Liver (tissue), 9 donors: Measurements from ENCODE around the gene SLC7A5. TPM values are rescaled to one million over a fixed set of nuclear protein-coding genes. Genes with fewer than 3 reads are reported as not detected.

ENCODE experiments used
- DNase-seq: peaks from one replicate; pipeline ENCODE4 v3.0.0-alpha.2; 2017; ENCODE audit warnings: low spot score
- H3K27ac ChIP-seq, 2 donors: one replicate each; pipeline ENCODE4 v1.7.0; 2013; ENCODE audit warnings: inconsistent platforms in 2 of 2, low read length in 2 of 2, control low read depth in 1 of 2, low read depth in 1 of 2, mild to moderate bottlenecking in 1 of 2
- H3K27me3 ChIP-seq, 4 donors: one replicate each; pipeline versions ENCODE4 v1.6.1 to v1.7.0; 2013; ENCODE audit warnings: low read length in 3 of 4, inconsistent platforms in 1 of 4, mild to moderate bottlenecking in 1 of 4, moderate library complexity in 1 of 4; ENCODE audit not compliant: control insufficient read depth in 4 of 4, insufficient read depth in 4 of 4
- H3K36me3 ChIP-seq, 4 donors: one replicate each; pipeline versions ENCODE4 v1.6.1 to v1.7.0; 2013; ENCODE audit warnings: low read length in 3 of 4, mild to moderate bottlenecking in 3 of 4, low read depth in 1 of 4, moderate library complexity in 1 of 4; ENCODE audit not compliant: control insufficient read depth in 4 of 4, insufficient read depth in 3 of 4
- H3K4me1 ChIP-seq, 4 donors: one replicate each; pipeline versions ENCODE4 v1.6.1 to v1.7.0; 2013; ENCODE audit warnings: low read length in 3 of 4, mild to moderate bottlenecking in 3 of 4, moderate library complexity in 1 of 4; ENCODE audit not compliant: control insufficient read depth in 4 of 4, insufficient read depth in 4 of 4
- H3K4me3 ChIP-seq, 3 donors: one replicate each; pipeline versions ENCODE4 v1.6.1 to v1.7.0; 2013; ENCODE audit warnings: low read length in 3 of 3, control low read depth in 1 of 3, low read depth in 1 of 3, mild to moderate bottlenecking in 1 of 3
- H3K9ac ChIP-seq, 2 donors: one replicate each; pipeline ENCODE4 v1.7.0; 2013; ENCODE audit warnings: low read length in 2 of 2, mild to moderate bottlenecking in 2 of 2, moderate library complexity in 2 of 2, control low read depth in 1 of 2, low read depth in 1 of 2
- H3K9me3 ChIP-seq, 4 donors: one replicate each; pipeline versions ENCODE4 v1.6.1 to v1.7.0; 2013; ENCODE audit warnings: low read length in 3 of 4; ENCODE audit not compliant: control insufficient read depth in 4 of 4
- EGR1 ChIP-seq, 2 donors: IDR thresholded peaks; 2 replicates each; pipeline ENCODE4 v1.6.1; 2016 to 2018; ENCODE audit warnings: antibody characterized with exemption in 2 of 2, low read depth in 2 of 2
- FOXA1 ChIP-seq: IDR thresholded peaks from 2 replicates; pipeline ENCODE4 v1.6.1; 2016; ENCODE audit warnings: antibody characterized with exemption
- FOXA2 ChIP-seq: IDR thresholded peaks from 2 replicates; pipeline ENCODE4 v1.6.1; 2016; ENCODE audit warnings: antibody characterized with exemption
- GABPA ChIP-seq, 2 donors: IDR thresholded peaks in 1 of 2; conservative IDR thresholded peaks in 1 of 2; 2 replicates each; pipeline ENCODE4 v1.6.1; 2016; ENCODE audit warnings: antibody characterized with exemption in 2 of 2, mild to moderate bottlenecking in 1 of 2, moderate library complexity in 1 of 2
- HNF4A ChIP-seq, 2 donors: conservative IDR thresholded peaks; 2 replicates each; pipeline ENCODE4 v1.6.1; 2016; ENCODE audit warnings: antibody characterized with exemption in 2 of 2, mild to moderate bottlenecking in 2 of 2
- HNF4G ChIP-seq: IDR thresholded peaks from 2 replicates; pipeline ENCODE4 v1.6.1; 2016; ENCODE audit warnings: antibody characterized with exemption
- JUND ChIP-seq, 2 donors: IDR thresholded peaks; 2 replicates each; pipeline ENCODE4 v1.6.1; 2016; ENCODE audit warnings: antibody characterized with exemption in 2 of 2
- NR2F2 ChIP-seq: IDR thresholded peaks from 2 replicates; pipeline ENCODE4 v1.6.1; 2016; ENCODE audit warnings: antibody characterized with exemption
- RAD21 ChIP-seq, 2 donors: IDR thresholded peaks; 2 replicates each; pipeline ENCODE4 v1.6.1; 2016; ENCODE audit warnings: antibody characterized with exemption in 2 of 2, mild to moderate bottlenecking in 2 of 2
- RXRA ChIP-seq, 2 donors: IDR thresholded peaks; 2 replicates each; pipeline ENCODE4 v1.6.1; 2017 to 2018; ENCODE audit warnings: antibody characterized with exemption in 2 of 2, mild to moderate bottlenecking in 1 of 2
- SP1 ChIP-seq: IDR thresholded peaks from 2 replicates; pipeline ENCODE4 v1.6.1; 2018; ENCODE audit warnings: antibody characterized with exemption, mild to moderate bottlenecking
- TAF1 ChIP-seq: conservative IDR thresholded peaks from 2 replicates; pipeline ENCODE4 v1.6.1; 2016; ENCODE audit warnings: antibody characterized with exemption, mild to moderate bottlenecking
- YY1 ChIP-seq: IDR thresholded peaks from 2 replicates; pipeline ENCODE4 v1.6.1; 2016; ENCODE audit warnings: antibody characterized with exemption, mild to moderate bottlenecking
- WGBS: extraction: QIAGEN DNeasy Blood & Tissue Kit; methylation state at CpG from one replicate; pipeline ENCODE4 v1.1.7; 2013; 5-methylcytosine and 5-hydroxymethylcytosine counted together
- polyA plus RNA-seq, 2 donors: library from polyadenylated mRNA; stranded (reverse) in 1 of 2; unstranded in 1 of 2; fragments of 200-250 nt in 1 of 2; fragments of >200 nt in 1 of 2; fragmentation: Nextera tagmentation in 1 of 2; extraction: Ambion mirVana in 1 of 2; gene quantifications; one replicate each; pipeline versions ENCODE4 v1.2.1 to v1.2.3, GENCODE V29; 2013 to 2015
- total RNA-seq, 2 donors: library from RNA; depleted of rRNA; stranded (reverse); fragments of >200 nt; gene quantifications; one replicate each; pipeline ENCODE4 v1.2.3, GENCODE V29; 2014
- TF ChIP-seq, protein P1 (sequence below): IDR thresholded peaks from 2 replicates; pipeline ENCODE4 v1.6.1; 2016; ENCODE audit warnings: antibody characterized with exemption
- TF ChIP-seq, protein P2 (sequence below): fragments of 150-350 bp; IDR thresholded peaks from 2 replicates; pipeline ENCODE4 v1.5.1; 2017; ENCODE audit warnings: improper control_type of control experiment, low read depth, low read length; ENCODE audit not compliant: missing input control
- TF ChIP-seq, protein P3 (sequence below): IDR thresholded peaks from 2 replicates; pipeline ENCODE4 v1.6.1; 2016; ENCODE audit warnings: antibody characterized with exemption
- TF ChIP-seq, protein P4 (sequence below): IDR thresholded peaks from 2 replicates; pipeline ENCODE4 v1.6.1; 2016; ENCODE audit warnings: antibody characterized with exemption, mild to moderate bottlenecking
- donor health status: healthy.
- donor health status: healthy.
- donor health status: healthy.
- donor health status: healthy.
- donor health status: healthy.

The SLC7A5 gene
- total and polyA plus RNA-seq, 4 donors: 4.5 to 66.0 (median 10.6) TPM

DNA sequence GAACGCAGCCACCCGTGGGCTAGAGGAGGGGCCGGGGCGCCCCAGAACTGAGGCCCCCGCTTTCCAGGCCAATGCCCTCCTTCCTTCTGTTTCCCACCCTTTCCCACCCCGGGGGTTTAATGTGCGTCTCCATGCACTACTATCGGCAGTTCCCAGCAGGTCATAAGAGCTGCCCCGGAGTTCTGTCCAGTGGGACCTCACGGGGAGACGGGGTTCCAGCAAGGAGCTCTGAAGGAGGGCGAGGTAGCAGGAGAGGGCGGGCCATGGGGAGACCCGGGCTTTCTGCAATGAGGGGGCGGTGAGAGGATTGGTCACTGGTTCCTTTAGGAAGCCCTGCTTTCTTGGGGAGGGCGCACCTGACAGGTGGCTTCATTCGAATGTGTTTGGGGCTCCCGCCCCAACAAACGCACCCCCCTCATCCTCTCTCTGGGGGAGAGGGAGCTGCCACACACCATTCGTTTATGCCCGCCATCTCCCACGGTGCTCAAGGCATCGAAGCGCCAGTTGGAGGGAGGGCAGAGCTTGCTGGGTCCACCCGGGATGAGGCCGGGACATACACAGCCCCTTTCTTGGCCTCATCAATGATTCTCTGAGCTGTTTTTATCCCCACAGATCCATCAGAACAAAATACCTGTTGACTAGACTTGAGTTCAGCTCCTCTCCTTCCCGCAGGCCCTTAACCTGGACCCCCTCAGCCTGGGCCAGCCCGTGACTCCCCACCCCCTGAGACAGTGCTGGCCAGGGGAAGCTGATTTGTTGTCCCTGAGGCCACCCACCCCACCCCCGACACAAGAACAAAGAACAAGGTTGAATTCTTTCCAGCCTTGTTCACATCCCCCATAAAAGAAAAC is 44.1 kb downstream of the SLC7A5 start:
- H3K27ac ChIP-seq: no peak overlapping the region
- no peaks in the 10 kb centered on the region for H3K9me3 ChIP-seq
- DNase-seq: no peak
- TF ChIP-seq YY1: no peak
- TF ChIP-seq, protein P1, sequence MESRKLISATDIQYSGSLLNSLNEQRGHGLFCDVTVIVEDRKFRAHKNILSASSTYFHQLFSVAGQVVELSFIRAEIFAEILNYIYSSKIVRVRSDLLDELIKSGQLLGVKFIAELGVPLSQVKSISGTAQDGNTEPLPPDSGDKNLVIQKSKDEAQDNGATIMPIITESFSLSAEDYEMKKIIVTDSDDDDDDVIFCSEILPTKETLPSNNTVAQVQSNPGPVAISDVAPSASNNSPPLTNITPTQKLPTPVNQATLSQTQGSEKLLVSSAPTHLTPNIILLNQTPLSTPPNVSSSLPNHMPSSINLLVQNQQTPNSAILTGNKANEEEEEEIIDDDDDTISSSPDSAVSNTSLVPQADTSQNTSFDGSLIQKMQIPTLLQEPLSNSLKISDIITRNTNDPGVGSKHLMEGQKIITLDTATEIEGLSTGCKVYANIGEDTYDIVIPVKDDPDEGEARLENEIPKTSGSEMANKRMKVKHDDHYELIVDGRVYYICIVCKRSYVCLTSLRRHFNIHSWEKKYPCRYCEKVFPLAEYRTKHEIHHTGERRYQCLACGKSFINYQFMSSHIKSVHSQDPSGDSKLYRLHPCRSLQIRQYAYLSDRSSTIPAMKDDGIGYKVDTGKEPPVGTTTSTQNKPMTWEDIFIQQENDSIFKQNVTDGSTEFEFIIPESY: no peak
- TF ChIP-seq, protein P2, sequence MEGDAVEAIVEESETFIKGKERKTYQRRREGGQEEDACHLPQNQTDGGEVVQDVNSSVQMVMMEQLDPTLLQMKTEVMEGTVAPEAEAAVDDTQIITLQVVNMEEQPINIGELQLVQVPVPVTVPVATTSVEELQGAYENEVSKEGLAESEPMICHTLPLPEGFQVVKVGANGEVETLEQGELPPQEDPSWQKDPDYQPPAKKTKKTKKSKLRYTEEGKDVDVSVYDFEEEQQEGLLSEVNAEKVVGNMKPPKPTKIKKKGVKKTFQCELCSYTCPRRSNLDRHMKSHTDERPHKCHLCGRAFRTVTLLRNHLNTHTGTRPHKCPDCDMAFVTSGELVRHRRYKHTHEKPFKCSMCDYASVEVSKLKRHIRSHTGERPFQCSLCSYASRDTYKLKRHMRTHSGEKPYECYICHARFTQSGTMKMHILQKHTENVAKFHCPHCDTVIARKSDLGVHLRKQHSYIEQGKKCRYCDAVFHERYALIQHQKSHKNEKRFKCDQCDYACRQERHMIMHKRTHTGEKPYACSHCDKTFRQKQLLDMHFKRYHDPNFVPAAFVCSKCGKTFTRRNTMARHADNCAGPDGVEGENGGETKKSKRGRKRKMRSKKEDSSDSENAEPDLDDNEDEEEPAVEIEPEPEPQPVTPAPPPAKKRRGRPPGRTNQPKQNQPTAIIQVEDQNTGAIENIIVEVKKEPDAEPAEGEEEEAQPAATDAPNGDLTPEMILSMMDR: no peak
- TF ChIP-seq TAF1: no peak
- TF ChIP-seq HNF4G: no peak
- WGBS: 91% methylated on average over 29 of the region's 29 CpGs
- H3K36me3 ChIP-seq: no peaks in the 10 kb centered on the region
- no peaks in the 10 kb centered on the region for H3K4me1 ChIP-seq
- no peak overlapping the region for H3K9ac ChIP-seq
- no peaks in the 10 kb centered on the region for H3K27me3 ChIP-seq
- no peak overlapping the region for H3K4me3 ChIP-seq

DNA sequence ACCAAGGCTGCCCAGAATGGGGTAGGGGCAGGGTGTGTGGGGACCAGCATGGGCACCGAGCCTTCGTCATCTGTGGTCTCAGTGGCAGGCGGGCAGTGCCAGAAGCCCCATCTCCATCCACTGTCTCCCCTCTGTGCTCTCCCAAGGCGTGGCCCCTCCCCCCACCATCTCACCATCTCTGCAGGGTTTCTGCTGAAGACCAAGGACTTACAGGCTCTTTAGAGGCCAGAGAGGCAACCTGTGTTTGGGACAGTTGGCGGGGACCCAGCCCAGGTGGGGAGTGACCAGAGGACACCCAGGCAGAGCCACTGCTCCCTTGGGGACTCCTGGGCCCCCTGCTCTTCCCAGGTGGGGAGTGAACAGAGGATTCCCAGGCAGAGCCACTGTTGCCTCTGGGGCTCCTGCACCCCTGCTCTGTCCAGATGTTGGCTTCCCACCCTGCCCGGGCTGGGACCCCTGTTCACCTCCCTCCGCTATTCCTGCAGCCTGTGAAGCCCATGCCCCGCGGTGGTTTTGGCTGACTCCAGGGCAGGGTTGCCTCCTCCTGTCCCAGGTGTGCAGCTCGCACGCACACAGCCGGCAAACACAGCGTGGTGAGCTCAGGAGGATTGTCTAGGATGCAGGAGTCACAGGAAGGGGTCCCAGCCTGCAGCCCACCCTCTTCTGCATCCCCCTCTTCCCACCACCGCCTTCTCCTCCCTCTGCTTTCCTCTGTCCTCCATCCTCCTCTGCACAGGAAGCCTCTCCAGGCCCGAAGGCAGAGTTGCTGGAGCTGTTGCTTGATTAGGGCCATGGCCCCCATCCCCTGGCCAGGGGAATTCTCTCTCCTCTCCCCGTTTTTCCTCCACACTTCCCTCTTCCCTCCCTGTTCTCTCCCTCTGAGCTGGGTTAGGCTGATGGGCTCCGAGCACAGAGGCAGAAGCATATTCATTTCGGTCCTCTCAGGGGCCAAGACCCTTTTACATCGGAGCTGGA is 45.0 kb downstream of the SLC7A5 start:
- Histone ChIP-seq H3K9ac (no peak overlapping the region), H3K4me1 (no peaks in the 10 kb centered on the region), H3K27me3 (no peaks in the 10 kb centered on the region), H3K9me3 (no peaks in the 10 kb centered on the region), H3K36me3 (no peaks in the 10 kb centered on the region), H3K27ac (no peak overlapping the region), H3K4me3 (no peak overlapping the region)
- no peak for TF ChIP-seq TAF1
- no peak for TF ChIP-seq HNF4G
- no peak for TF ChIP-seq EGR1 (IDR thresholded peaks at IDR 0.05; ENCODE audit: low read depth in 2 of 2)
- no peak for TF ChIP-seq SP1
- no peak for TF ChIP-seq JUND (IDR thresholded peaks at IDR 0.05)
- no peak for TF ChIP-seq HNF4A (conservative IDR thresholded peaks at IDR 0.05)
- TF ChIP-seq, protein P1: no peak
- TF ChIP-seq, protein P3, sequence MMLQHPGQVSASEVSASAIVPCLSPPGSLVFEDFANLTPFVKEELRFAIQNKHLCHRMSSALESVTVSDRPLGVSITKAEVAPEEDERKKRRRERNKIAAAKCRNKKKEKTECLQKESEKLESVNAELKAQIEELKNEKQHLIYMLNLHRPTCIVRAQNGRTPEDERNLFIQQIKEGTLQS: no peak
- no peak for TF ChIP-seq RAD21 (IDR thresholded peaks at IDR 0.05)
- no peak for TF ChIP-seq GABPA (IDR thresholded peaks at IDR 0.05 in 1 of 2, conservative IDR thresholded peaks at IDR 0.05 in 1 of 2)
- TF ChIP-seq FOXA2: no peak
- TF ChIP-seq NR2F2: no peak
- TF ChIP-seq, protein P4, sequence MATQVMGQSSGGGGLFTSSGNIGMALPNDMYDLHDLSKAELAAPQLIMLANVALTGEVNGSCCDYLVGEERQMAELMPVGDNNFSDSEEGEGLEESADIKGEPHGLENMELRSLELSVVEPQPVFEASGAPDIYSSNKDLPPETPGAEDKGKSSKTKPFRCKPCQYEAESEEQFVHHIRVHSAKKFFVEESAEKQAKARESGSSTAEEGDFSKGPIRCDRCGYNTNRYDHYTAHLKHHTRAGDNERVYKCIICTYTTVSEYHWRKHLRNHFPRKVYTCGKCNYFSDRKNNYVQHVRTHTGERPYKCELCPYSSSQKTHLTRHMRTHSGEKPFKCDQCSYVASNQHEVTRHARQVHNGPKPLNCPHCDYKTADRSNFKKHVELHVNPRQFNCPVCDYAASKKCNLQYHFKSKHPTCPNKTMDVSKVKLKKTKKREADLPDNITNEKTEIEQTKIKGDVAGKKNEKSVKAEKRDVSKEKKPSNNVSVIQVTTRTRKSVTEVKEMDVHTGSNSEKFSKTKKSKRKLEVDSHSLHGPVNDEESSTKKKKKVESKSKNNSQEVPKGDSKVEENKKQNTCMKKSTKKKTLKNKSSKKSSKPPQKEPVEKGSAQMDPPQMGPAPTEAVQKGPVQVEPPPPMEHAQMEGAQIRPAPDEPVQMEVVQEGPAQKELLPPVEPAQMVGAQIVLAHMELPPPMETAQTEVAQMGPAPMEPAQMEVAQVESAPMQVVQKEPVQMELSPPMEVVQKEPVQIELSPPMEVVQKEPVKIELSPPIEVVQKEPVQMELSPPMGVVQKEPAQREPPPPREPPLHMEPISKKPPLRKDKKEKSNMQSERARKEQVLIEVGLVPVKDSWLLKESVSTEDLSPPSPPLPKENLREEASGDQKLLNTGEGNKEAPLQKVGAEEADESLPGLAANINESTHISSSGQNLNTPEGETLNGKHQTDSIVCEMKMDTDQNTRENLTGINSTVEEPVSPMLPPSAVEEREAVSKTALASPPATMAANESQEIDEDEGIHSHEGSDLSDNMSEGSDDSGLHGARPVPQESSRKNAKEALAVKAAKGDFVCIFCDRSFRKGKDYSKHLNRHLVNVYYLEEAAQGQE: no peak
- no peak for TF ChIP-seq YY1
- no peak for TF ChIP-seq RXRA (IDR thresholded peaks at IDR 0.05)
- no peak for TF ChIP-seq FOXA1
- no peak for DNase-seq
- WGBS: 88% methylated on average over 19 of the region's 19 CpGs
